HG02840 (cell line): ENCODE results near the gene PLAAT5.
"Not testable (repeated sequence)": the region's sequence is repeated elsewhere in the genome, so short reads cannot be mapped to it uniquely, and the experiment has no call there.

Experiments used
- ATAC-seq: cut with Tn5 transposase; IDR thresholded peaks from one replicate; pipeline ENCODE4 v1.9.1; 2021; ENCODE audit warnings: mild to moderate bottlenecking, moderate library complexity, moderate number of reproducible peaks; ENCODE audit not compliant: unreplicated experiment, low FRiP score

PLAAT5 gene, protein sequence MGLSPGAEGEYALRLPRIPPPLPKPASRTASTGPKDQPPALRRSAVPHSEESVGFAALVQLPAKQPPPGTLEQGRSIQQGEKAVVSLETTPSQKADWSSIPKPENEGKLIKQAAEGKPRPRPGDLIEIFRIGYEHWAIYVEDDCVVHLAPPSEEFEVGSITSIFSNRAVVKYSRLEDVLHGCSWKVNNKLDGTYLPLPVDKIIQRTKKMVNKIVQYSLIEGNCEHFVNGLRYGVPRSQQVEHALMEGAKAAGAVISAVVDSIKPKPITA

DNA sequence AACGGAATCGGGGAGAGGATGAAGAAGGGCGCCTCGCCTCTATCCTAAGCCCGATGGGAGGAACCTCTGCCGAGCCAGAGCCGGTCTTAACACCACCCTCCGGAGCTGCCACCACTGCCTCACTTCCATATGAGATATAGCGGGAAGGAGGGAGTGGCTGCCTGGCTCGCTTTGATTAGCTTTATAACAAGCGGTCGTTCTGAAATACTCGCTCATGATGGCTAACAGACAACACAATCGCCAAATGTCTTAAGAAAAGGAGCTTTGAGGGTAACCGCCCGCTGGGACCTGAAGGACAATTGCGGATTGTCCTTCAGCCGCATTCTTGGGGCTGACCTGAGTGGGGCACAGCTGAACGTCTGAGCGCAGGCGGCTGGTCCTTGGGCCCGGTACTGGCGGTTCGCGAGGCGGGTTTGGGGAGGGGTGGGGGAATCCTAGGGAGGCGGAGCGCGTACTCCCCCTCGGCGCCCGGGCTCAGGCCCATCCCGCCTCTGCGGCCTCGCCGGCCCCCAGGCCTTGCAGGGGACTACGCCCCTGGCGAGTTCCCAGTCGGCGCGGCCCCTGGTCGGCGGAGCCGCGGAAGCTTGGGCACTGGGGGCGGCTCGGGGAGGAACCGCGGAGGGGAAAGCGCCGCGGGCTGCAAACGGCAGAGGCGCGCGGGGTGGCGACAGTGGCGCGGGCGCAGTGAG is at the start of gene PLAAT5:
Gene PLAAT5 (minus strand): TSS at position 617 of the 689 bp plus-strand sequence. CDS start 133 bp downstream, at position 484.
- ATAC-seq = no peak

DNA sequence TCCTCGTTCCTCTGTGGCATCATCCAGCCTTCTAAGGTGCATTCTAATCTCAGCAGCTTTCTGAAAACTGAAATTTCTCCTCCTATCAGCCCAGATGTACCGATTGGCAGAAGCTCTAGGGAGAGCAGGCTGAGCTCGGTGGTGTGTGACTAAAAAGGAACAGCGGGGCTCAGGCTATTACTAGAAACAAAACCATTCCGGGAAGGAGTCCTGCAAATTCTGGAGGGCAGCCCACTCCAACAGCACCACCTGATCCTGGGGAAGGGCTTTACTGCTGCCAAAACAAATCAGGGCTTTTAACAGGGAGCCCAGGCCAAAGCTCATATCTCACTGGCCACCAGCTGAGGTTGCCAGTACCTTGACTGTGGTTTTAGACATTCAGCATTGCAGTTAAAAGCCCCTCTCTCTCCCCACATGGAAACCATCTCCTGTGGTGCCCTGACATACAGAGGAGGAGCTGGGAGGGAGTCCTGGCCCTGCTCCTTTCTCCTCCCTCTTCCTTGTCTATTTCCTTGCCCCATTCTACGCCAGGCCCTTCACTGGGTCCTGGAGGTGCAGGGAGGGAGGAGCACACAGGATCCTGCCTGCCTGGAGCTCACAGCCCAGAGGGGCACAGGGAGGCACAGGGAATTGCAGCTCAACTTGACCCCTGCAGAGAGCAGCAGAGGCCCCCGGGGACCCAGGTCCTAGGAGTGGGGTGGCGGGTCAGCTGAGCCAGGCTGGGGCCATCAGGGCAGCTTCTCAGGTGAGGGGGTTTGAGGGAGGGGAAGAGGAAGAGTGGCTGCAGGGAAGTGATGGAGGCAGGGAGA is 46.5 kb upstream of the PLAAT5 start:
- no peak for ATAC-seq

DNA sequence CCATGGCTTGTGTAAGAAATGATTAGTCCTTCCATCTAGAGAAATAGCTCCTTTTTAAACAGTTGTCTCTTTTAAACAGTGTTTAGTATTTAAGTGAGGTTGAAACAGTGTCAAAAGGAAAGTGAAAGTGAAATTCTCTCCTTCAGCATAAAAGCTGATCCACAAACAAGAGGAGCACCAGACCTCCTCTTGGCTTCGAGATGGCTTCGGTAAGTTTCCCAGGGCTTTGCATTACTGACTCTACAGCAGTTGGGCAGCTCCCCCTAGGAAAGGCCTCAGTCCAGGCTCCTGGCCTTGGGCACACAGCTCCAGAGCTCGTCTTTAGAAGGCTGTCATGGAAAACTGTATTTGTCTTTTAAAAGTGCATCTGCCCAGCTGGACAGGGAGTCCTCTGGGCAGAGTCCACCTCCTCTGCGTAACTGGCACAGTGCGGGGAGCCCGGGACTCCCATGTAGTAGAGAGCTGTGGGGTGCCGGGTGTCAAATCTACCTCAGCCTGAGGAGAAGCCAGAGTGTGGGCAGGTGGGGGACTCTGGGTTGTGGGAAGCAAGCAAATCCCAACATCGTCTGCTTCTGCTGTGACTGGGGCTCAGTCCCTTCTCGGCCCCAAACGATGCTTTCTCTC is 45.8 kb upstream of the PLAAT5 start, which contains the start of gene PLAAT4:
Gene PLAAT4 (plus strand): TSS at position 140 of the 624 bp plus-strand sequence. CDS start 61 bp downstream, at position 201.
- no peak for ATAC-seq

DNA sequence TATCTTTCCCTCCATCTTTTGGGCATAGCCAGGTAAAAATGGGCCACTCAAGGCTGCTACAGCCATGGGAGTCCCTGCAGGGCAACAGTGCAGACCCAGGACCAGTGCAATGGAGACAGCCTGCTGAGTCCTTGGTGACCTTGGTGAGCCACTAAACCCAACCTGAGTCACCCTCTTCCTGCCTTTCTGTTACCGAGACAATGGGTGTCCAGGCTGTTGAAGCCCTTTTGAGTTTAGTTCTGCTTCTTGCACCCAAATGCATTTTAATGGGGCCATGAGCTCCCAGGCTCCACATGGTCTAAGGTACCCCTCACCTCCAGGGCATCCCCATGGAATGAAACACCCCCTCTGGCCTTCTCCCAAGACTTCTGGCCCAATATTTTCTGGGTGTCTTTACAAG is 44.8 kb upstream of the PLAAT5 start:
- no peak for ATAC-seq

DNA sequence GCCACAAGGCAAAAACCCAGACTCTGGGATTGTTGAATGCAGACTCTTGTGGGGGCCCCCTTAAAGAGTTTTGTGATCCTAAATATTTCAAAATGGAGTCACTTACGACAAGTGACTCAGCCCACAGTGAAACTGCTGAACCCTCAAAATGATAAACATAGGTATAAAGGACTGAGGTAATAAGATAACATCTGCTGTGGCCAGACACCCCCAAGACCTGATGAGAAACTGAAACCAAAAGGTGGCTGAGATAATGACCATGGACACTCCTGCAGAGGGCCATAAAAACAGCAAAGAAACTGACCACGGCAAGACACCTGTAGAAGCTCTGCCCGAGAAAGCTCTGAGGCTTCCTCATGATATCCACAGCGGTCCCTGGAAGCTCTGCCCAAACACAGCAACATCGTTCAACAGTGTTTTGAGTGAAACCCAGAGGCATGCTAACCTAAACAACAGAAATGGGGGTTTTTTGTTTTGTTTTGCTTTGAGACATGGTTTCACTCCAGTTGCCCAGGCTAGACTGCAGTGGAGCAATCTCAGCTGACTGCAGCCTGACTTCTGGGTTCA is 44.0 kb upstream of the PLAAT5 start:
- no peak for ATAC-seq

DNA sequence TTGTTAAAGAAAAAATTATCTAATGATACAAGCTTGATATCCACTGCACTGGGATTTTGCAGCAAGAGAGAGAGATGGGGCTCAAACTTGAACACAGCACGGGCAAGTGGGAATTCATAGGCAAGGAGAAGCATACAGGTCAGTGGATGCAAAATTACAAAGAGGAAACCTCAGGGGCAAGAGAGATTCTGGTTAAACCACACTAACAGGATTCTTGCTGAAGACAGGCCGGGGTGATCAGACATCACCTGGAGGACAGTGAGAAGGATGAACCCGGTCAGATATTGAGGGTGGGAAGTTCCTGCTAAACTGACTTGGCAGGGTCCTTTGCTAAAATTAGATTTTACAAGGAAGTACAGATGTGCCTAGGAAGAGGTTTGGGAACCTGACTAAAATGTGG is 43.1 kb upstream of the PLAAT5 start:
- ATAC-seq = no peak

DNA sequence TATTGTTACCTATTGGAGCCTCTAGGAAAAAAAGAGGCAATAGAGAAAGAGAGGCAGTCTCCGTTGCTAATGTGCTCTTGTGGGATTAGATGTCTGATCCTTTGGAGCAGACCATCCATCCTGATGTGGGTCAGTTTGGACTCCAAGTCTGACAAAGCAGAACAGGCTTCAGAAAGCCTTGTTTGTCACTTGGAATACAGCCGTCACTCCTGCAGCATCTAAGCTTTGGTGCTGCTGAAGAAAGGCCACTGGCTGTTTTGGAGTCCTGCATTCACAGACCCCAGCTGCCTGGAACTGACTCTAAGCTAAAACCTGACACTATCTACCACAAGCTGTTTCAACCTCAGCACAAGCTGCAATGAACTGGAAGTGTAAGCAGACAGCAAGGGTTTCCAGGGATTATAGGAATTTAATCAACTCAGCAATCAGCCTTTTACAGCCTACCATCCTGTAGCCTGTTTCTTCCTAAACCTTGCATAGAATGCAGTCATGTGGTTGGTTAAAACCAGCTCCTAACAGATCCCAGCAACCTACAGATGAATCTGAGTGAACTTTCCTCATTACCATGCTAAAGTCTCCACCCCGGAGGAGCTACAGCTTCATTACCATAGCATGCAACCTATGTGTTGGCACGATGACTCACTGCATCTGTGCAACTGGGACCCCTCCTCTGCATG is 42.0 kb upstream of the PLAAT5 start:
- no peak for ATAC-seq

DNA sequence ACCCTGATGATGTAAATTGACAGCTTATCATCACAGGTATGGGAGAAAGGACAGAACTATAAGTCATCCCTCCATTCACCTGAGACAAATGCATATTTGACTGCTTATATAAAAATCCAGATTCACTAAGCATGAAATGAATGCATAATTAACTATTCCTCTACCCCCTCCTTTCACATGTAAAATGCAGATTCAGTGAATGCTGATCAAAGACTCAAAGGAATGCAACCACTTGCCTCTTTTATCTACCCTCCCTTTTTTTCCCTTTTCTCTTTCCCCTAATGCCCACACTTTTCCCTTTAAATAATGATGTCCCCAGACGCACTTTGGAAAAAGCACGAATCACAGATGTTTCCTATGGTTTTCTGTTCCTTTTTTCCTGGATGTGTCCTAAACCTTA is 41.1 kb upstream of the PLAAT5 start:
- no peak for ATAC-seq

DNA sequence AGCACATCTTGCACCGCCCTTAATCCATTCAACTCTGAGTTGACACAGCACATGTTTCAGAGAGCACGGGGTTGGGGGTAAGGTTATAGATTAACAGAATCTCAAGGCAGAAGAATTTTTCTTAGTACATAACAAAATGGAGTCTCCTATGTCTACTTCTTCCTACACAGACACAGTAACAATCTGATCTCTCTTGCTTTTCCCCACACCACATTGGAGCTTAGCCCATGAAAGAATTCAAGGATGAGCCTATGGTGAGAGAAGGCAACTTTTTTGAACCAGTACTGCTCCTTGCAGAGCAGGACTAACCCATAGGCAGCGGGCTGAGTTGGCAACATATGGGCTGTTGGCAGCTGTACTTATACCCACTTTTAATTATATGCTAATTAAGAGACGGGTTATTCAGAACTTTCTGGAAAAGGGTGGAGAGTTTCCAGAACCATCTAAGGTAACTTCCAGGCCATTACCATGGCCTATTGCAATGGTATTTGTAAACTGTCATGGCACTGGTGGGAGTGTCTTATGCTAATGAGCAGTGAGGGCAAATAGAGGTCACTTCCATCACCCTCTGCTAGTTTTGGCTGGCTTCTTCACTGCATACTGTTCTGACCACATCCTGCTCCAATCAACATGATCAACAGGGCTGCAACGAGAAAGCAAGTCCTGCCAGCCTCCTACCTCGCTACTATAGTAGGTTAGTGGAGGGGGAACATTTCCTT is 40.3 kb upstream of the PLAAT5 start:
- not testable (repeated sequence) for ATAC-seq

DNA sequence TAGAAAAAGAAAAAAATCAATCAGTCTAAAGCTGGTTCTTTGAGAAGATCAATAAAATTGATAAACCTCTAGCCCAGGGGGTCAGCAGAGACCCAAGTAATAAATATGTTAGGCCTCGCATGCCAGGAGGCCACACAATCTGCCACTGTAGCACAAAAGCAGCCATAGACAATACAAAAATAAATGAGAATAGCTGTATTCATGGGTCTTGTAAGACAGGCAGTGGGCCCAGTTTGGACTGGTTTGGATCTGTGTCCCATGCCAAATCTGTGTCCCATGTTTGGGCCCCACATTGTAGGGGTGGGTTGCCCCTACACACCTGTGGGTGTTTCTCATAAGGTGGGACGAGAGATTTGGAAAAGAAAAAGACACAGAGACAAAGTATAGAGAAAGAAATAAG is 39.1 kb upstream of the PLAAT5 start:
- no peak for ATAC-seq

DNA sequence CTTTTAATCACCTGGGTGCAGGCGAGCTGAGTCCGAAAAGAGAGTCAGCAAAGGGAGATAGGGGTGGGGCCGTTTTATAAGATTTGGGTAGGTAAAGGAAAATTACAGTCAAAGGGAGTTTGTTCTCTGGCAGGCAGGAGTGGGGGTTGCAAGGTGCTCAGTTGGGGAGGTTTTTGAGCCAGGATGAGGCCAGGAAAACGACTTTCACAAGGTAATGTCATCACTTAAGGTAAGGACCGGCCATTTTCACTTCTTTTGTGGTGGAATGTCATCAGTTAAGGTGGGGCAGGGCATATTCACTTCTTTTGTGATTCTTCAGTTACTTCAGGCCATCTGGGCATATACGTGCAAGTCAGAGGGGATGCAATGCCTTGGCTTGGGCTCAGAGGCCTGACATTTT is 38.4 kb upstream of the PLAAT5 start:
- not testable (repeated sequence) for ATAC-seq

DNA sequence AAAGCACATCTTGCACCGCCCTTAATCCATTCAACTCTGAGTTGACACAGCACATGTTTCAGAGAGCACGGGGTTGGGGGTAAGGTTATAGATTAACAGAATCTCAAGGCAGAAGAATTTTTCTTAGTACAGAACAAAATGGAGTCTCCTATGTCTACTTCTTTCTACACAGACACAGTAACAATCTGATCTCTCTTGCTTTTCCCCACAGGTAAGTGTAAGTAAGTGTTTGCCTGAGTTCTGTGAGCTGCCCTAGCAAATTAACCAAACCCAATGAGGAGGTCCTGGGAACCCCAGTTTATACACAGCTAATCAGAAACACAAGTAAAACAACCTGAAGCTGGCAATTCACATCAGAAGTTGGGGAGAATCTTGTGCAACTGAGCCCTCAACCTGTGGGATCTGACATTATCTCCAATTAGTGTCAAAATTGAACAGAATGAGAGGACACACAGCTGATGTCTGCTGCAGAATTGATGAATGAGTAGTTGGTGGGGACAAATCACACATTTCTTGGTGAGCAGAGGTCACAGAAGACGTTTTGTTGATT is 37.8 kb upstream of the PLAAT5 start:
- not testable (repeated sequence) for ATAC-seq

DNA sequence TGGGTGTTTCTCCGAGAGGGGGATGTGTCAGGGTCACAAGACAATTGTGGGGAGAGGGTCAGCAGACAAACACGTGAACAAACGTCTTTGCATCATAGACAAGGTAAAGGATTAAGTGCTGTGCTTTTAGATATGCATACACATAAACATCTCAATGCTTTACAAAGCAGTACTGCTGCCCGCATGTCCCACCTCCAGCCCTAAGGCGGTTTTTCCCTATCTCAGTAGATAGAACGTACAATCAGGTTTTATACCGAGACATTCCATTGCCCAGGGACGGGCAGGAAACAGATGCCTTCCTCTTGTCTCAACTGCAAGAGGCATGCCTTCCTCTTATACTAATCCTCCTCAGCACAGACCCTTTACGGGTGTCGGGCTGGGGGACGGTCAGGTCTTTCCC is 37.2 kb upstream of the PLAAT5 start:
- ATAC-seq = not testable (repeated sequence)

DNA sequence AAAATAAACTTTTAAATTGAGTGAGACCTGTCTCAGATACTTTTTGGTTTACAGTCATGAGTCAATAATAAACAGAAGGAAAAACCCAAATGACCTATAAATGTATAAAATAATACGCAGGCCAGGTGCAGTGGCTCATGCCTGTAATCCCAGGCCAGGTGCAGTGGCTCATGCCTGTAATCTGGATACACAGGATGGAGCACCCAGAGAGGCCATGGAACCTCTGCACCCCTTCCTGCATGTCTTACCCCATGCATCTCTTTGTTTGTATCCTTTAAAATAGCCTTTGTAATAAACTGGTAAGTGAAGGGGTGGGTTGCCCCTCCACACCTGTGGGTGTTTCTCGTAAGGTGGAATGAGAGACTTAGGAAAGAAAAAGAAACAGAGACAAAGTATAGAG is 36.7 kb upstream of the PLAAT5 start:
- no peak for ATAC-seq

DNA sequence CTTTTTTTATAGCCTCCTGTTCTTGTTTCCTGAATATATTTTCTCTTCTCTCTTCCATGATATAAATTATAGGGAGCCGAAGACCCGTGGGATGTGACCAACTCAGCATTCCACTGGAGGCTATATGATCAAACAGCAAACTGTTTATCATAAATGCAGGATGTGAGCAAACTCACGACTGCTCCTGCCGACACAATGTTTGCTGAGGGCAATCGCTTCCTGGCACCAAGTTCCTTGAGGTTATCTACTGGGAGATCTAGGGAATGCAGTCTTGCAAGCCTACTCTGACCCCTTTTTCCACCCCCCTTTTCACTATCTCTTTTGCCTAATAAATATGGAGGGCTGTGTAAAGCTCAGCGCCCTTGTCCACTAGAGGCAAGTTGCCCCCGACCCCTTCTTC is 32.2 kb upstream of the PLAAT5 start:
- no peak for ATAC-seq

DNA sequence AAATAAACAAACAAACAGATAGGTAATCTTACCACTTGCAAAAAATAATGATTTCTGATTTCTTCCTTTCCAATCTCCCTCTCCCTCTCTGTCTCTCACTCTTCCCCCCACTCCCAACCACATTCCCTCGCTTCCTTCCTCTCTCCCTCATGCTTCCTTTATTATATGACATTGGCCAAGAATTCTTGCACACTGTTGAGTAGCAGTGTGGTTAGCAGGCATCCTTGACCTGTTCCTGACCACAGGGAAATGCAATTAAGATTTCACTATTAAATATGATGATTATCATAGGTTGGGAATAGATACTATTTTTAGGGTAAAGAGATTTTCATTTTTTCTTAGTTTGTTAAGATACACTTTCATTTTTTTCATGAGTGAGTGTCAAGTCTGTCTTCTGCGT is 30.9 kb upstream of the PLAAT5 start:
- ATAC-seq = no peak

DNA sequence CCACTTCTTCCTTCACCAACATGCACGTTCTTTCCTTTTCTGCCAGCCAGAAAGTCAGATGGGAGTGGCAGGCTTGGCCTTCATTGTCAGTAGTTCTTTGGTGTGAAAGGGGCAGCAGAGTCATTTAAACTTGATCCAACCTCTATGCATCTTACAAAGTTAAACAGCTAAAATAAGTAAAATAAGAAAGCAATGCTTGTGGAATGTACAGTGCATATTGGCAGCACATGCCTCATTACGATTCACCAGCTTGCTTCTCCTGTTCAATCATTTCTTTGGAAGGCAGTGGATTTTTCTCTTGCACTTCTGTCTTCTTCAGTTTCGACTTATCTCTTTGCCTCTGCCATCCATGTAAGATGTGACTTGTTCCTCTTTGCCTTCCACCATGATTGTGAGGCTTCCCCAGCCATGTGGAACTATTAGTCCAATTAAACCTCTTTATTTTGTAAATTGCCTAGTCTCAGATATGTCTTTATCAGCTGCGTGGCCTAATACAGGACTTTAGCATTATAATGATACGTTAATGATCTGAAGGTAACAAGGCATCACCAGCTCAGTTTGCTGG is 29.7 kb upstream of the PLAAT5 start:
- ATAC-seq = no peak

DNA sequence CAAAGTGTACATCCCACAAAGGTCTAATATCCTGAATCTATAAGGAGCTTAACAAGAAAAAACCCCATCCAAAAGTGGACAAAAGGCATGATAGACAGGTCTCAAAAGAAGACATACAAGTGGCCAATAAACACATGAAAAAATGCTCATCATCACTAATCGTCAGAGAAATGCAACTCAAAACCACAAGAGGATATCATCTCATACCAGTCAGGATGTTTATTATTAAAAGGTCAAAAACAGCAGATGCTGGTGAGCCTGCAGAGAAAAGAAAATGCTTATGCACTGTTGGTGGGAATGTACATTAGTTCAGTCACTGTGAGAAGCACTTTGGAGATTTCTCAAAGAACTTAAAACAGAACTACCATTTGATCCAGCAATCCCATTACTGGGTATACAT is 27.6 kb upstream of the PLAAT5 start:
- no peak for ATAC-seq

DNA sequence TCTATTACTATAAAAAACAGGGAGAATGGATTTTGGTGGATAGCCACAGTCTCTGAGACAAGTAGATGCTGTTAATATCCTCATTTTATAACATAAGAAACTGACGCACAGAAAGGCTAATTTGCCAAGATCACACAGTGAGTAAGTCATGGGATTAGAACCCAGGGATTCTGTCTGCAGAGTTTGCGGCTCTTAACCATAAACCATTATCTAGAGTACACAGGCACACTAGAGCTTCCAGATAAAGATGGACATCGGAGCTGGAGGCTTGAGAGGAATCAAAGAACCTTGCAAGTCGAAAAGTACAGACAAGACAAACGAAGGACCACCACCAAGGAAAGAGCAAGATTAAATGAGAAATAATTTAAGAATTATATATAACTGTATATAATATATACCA is 26.2 kb upstream of the PLAAT5 start:
- ATAC-seq = no peak
